Activated naive CD4-positive, alpha-beta T cell treated with anti-CD3 and anti-CD28 coated beads, Interleukin-2, amount 50 U/mL, for 24 hours (primary cell): ENCODE data around the gene SMYD5.

Source experiments
- H3K27ac Mint-ChIP-seq: one replicate; pipeline ENCODE4 v1.8.0; 2021; ENCODE audit warnings: mild to moderate bottlenecking, mixed read lengths
- H3K27me3 Mint-ChIP-seq: one replicate; pipeline ENCODE4 v1.8.0; 2021; ENCODE audit warnings: mixed read lengths
- H3K36me3 Mint-ChIP-seq: one replicate; pipeline ENCODE4 v1.8.0; 2021; ENCODE audit warnings: mixed read lengths
- H3K4me1 Mint-ChIP-seq: one replicate; pipeline ENCODE4 v1.8.0; 2021; ENCODE audit warnings: mixed read lengths
- H3K4me3 Mint-ChIP-seq: one replicate; pipeline ENCODE4 v1.8.0; 2021; ENCODE audit warnings: mild to moderate bottlenecking, mixed read lengths
- H3K9me3 Mint-ChIP-seq: one replicate; pipeline ENCODE4 v1.8.0; 2021; ENCODE audit warnings: mixed read lengths

The SMYD5 gene

DNA sequence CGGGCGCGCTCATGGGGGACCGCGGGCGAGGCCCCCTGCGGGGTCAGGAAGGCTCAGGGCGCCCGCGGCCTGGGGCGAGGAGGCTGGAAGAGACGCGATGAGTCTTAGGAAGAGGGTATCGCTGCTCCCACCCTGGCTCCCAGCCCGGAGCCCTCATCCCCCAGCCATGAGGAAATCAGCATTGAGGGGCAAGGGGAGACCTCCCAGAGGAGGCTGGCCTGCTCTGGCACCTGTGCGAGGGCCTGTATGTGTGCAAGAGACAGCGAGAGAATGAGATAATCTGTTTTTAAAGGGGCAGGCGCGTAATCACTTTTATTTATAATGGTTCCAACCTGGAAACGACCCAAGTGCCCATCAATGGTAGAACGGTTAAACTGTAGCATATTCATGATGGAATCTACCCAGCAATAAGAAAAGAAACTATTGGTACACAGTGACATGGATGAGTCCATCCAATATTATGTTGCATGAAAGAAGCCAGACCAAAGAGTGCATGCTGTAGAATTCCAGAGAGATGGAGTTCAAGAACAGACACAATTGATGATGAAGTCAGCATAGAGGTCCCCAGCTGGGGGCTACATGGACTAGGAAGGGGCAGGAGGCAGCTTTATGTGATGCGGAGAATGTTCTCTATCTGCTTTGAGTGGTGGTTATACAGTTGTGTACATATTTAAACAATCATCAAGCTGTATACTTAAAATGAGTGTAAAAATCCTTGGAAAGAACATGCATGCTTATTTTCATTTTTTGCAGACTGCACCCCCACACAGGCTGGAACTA, 55.8 kb downstream of the SMYD5 start:
- Mint-ChIP-seq H3K36me3 (peaks cover 5% of the 10 kb centered on the region), H3K27ac (peak overlapping the region; percentile 9)

DNA sequence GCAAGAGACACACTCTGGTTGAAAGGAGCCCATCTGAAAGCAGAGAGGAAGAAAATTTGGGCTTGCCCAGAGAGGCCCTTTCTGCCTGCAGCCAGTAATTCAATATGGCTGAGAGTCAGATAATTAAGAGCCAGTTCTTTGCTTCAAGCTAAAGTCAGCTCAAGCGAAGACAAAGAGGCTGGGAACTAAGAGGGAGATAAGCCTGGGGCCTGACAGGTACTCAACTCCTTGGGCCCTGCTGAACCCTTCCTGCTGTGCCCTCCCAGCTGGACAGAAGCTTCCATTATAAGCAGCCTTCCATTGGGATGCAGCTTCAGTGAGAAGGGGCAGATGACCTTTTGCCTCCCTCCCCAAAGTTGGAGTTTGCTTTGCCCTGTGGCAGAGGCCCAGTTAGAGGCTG, 58.2 kb downstream of the SMYD5 start:
- no peaks in the 10 kb centered on the region for H3K27me3 Mint-ChIP-seq
- H3K4me3 Mint-ChIP-seq: no peak overlapping the region
- H3K36me3 Mint-ChIP-seq: peaks cover 5% of the 10 kb centered on the region
- H3K9me3 Mint-ChIP-seq: no peaks in the 10 kb centered on the region
- peaks cover 21% of the 10 kb centered on the region for H3K4me1 Mint-ChIP-seq
- H3K27ac Mint-ChIP-seq: no peak overlapping the region

More for the DNA sequence above, 55.8 kb downstream of the SMYD5 start:
- no peaks in the 10 kb centered on the region for H3K27me3 Mint-ChIP-seq
- H3K4me1 Mint-ChIP-seq: peaks cover 26% of the 10 kb centered on the region
- no peaks in the 10 kb centered on the region for H3K9me3 Mint-ChIP-seq
- H3K4me3 Mint-ChIP-seq: peak overlapping the region; percentile 45
